Transverse colon (tissue), 3 donors: ENCODE results near the gene TNNI3.
A peak's percentile ranks its signal among the peaks of the same experiment; 100 is the strongest.

Experiments
- CTCF ChIP-seq, 5 experiments: fragments of 200-600 bp in 3 of 5; fragments of 450-650 bp in 2 of 5; sonication (generic) in 3 of 5; IDR thresholded peaks; 1 replicate in 2 of 5; 2 replicates in 3 of 5; pipeline ENCODE4 v1.5.1; 2016 to 2017; ENCODE audit warnings: antibody characterized with exemption in 5 of 5, inconsistent platforms in 3 of 5, mild to moderate bottlenecking in 2 of 5, moderate library complexity in 1 of 5
- EP300 ChIP-seq: sonication (generic); formaldehyde crosslinking; IDR thresholded peaks from one replicate; pipeline ENCODE4 v1.6.1; 2017; ENCODE audit warnings: antibody characterized with exemption, low read depth
- POLR2A ChIP-seq: fragments of 450-650 bp; IDR thresholded peaks from one replicate; pipeline ENCODE4 v1.6.1; 2016; ENCODE audit warnings: antibody characterized with exemption, mild to moderate bottlenecking, moderate library complexity

GRCh38 chr19:55132453-55133129, 24.9 kb downstream of the TNNI3 start:
- peak in 1 of 5 experiments; percentile 3 for TF ChIP-seq CTCF (IDR thresholded peaks at IDR 0.05)
- TF ChIP-seq POLR2A, result no peak
- TF ChIP-seq EP300, result no peak
